GM21360 (cell line): ENCODE data around the gene HIGD2A.
"Not testable (repeated sequence)": the region's sequence is repeated elsewhere in the genome, so short reads cannot be mapped to it uniquely, and the experiment has no call there.

Experiments used
- ATAC-seq: cut with Tn5 transposase; IDR thresholded peaks from one replicate; pipeline ENCODE4 v1.9.1; 2021; ENCODE audit warnings: mild to moderate bottlenecking, moderate library complexity; ENCODE audit not compliant: unreplicated experiment

The HIGD2A gene

GRCh38 chr5:176394096-176394495 lies 5.5 kb downstream of the HIGD2A start:
- no peak for ATAC-seq

GRCh38 chr5:176394881-176395675 lies 6.5 kb downstream of the HIGD2A start:
- ATAC-seq = no peak

- no peak for ATAC-seq
Observed at GRCh38 chr5:176396330-176396729, 7.8 kb downstream of the HIGD2A start.

- no peak for ATAC-seq
Observed at GRCh38 chr5:176397736-176398420, 9.3 kb downstream of the HIGD2A start.

GRCh38 chr5:176400382-176401156 lies 12.0 kb downstream of the HIGD2A start:
- no peak for ATAC-seq

- ATAC-seq = no peak
Observed at GRCh38 chr5:176401281-176402205, 13.0 kb downstream of the HIGD2A start.

GRCh38 chr5:176405656-176406435 lies 17.3 kb downstream of the HIGD2A start:
- ATAC-seq = no peak

GRCh38 chr5:176406436-176407052 lies 18.0 kb downstream of the HIGD2A start:
- ATAC-seq = no peak

GRCh38 chr5:176407456-176408251 lies 19.1 kb downstream of the HIGD2A start:
- no peak for ATAC-seq

- ATAC-seq = not testable (repeated sequence)
Observed at GRCh38 chr5:176408252-176408573, 19.7 kb downstream of the HIGD2A start.

GRCh38 chr5:176408590-176408989 lies 20.0 kb downstream of the HIGD2A start:
- ATAC-seq = no peak

- ATAC-seq = no peak
Observed at GRCh38 chr5:176409765-176410164, 21.2 kb downstream of the HIGD2A start.

- ATAC-seq = no peak
Observed at GRCh38 chr5:176410486-176411180, 22.1 kb downstream of the HIGD2A start.

GRCh38 chr5:176412517-176413254 lies 24.1 kb downstream of the HIGD2A start:
- ATAC-seq = no peak

GRCh38 chr5:176413255-176413565 lies 24.7 kb downstream of the HIGD2A start:
- no peak for ATAC-seq

- ATAC-seq = no peak
Observed at GRCh38 chr5:176413709-176414191, 25.2 kb downstream of the HIGD2A start.

- no peak for ATAC-seq
Observed at GRCh38 chr5:176414704-176415103, 26.2 kb downstream of the HIGD2A start.
